Measurements from ENCODE around the gene EIPR1.

EIPR1 gene

DNA sequence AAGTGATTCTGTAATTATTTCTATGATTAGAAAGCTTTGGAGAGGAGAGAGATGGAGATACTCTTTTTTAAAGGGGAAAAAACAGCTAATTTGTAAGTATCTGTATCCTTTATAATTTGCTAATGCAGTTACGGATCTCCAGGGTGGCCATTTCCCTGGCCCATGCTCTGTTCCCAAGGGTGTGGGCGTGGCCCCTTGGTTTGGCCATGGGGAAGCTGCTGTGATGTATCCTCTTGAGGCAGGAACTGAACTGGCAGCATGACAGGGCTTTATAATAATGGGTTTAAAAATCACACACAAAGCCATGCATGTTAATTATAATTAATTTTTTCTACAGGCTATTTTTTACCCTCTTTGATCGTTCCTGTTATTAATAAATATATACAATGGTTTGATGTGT lies 28.9 kb upstream of the EIPR1 start:
- Histone ChIP-seq H3K27ac (no peak overlapping the region), H3K9me3 (no peaks in the 10 kb centered on the region), H3K4me3 (ENCODE audit: low read depth in 1 of 2, low read length in 1 of 2) (no peak overlapping the region), H3K4me1 (ENCODE audit: control insufficient read depth in 1 of 2, insufficient read depth in 1 of 2, low read depth in 1 of 2, low read length in 1 of 2) (no peaks in the 10 kb centered on the region), H3K36me3 (peaks cover 27% of the 10 kb centered on the region), H3K27me3 (no peaks in the 10 kb centered on the region)
- TF ChIP-seq, protein P1, sequence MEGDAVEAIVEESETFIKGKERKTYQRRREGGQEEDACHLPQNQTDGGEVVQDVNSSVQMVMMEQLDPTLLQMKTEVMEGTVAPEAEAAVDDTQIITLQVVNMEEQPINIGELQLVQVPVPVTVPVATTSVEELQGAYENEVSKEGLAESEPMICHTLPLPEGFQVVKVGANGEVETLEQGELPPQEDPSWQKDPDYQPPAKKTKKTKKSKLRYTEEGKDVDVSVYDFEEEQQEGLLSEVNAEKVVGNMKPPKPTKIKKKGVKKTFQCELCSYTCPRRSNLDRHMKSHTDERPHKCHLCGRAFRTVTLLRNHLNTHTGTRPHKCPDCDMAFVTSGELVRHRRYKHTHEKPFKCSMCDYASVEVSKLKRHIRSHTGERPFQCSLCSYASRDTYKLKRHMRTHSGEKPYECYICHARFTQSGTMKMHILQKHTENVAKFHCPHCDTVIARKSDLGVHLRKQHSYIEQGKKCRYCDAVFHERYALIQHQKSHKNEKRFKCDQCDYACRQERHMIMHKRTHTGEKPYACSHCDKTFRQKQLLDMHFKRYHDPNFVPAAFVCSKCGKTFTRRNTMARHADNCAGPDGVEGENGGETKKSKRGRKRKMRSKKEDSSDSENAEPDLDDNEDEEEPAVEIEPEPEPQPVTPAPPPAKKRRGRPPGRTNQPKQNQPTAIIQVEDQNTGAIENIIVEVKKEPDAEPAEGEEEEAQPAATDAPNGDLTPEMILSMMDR (IDR thresholded peaks at IDR 0.05): no peak

DNA sequence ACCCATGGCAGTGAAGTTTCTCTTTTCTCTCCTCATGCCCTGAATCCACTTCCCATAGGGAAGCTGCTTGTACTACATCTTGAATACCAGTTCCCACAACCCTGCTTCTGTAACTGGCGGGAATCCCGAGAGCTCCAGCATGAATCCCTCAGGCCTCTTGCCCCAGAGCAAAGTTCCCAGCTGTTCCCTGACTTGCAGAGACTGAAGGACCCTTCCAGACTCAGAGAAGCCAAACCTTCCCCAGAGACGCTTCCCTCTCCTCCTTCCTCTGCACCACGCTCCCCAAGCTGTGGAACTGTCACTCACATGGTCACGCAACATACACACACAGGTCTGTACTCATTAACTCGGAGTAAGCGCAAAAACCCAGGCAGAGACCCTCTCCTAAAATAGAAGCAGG lies 28.3 kb upstream of the EIPR1 start:
- TF ChIP-seq, protein P1 (IDR thresholded peaks at IDR 0.05): no peak
- Histone ChIP-seq H3K4me1 (ENCODE audit: control insufficient read depth in 1 of 2, insufficient read depth in 1 of 2, low read depth in 1 of 2, low read length in 1 of 2) (no peaks in the 10 kb centered on the region), H3K4me3 (ENCODE audit: low read depth in 1 of 2, low read length in 1 of 2) (no peak overlapping the region), H3K9me3 (no peaks in the 10 kb centered on the region), H3K27me3 (no peaks in the 10 kb centered on the region), H3K36me3 (peaks cover 33% of the 10 kb centered on the region), H3K27ac (no peak overlapping the region)

DNA sequence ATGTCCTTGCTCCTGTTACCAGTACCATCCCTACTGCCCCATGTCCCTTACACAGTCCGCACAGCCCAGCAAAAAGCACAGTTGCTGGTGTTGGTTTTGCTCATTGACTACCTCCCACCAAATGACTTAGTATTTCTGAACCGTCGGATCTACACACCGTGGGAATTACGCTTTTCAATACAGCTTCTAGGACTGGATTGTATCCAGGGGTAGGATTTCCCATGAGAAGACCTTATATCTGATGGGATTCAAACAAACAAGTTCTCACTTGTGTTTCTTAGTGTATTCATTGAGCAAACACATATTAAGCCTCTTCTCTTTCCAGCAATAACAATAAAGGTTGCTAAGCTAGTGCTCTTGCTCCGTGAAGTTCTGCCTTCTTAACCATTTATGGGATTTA lies 27.7 kb upstream of the EIPR1 start:
- H3K36me3 ChIP-seq: peaks cover 39% of the 10 kb centered on the region
- H3K27me3 ChIP-seq: no peaks in the 10 kb centered on the region
- H3K9me3 ChIP-seq: no peaks in the 10 kb centered on the region
- no peak overlapping the region for H3K4me3 ChIP-seq (ENCODE audit: low read depth in 1 of 2, low read length in 1 of 2)
- no peaks in the 10 kb centered on the region for H3K4me1 ChIP-seq (ENCODE audit: control insufficient read depth in 1 of 2, insufficient read depth in 1 of 2, low read depth in 1 of 2, low read length in 1 of 2)
- H3K27ac ChIP-seq: no peak overlapping the region
- TF ChIP-seq, protein P1 (IDR thresholded peaks at IDR 0.05): no peak

DNA sequence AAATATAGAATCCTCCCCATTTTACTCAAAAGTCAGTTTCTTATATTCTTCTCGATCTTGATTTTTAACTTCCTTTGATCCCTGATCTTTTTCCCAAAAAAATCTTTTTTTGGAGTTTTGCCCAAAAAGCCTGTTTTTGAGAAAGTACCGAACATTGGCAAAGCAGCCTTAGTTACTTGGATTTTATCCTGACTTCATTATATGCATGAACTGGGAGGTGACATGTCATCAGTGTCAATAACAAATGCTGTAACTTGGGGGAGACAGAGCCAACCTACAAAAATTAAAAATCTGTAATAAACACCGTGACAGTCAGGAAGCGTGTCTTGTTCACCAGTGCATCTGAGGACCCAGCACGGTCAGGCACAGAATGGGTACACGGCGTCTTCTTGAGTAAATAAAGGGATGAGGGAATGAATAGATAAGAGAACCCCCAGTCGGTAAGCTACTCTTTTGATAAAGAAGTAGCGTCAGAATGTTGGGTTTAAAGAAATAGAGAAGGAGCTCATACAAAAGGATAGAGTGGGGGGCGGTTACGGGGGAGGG lies 26.8 kb upstream of the EIPR1 start:
- no peaks in the 10 kb centered on the region for H3K27me3 ChIP-seq
- H3K36me3 ChIP-seq: peaks cover 40% of the 10 kb centered on the region
- TF ChIP-seq, protein P1 (IDR thresholded peaks at IDR 0.05): no peak
- no peak overlapping the region for H3K27ac ChIP-seq
- H3K4me1 ChIP-seq (ENCODE audit: control insufficient read depth in 1 of 2, insufficient read depth in 1 of 2, low read depth in 1 of 2, low read length in 1 of 2): no peaks in the 10 kb centered on the region
- H3K9me3 ChIP-seq: no peaks in the 10 kb centered on the region
- no peak overlapping the region for H3K4me3 ChIP-seq (ENCODE audit: low read depth in 1 of 2, low read length in 1 of 2)

DNA sequence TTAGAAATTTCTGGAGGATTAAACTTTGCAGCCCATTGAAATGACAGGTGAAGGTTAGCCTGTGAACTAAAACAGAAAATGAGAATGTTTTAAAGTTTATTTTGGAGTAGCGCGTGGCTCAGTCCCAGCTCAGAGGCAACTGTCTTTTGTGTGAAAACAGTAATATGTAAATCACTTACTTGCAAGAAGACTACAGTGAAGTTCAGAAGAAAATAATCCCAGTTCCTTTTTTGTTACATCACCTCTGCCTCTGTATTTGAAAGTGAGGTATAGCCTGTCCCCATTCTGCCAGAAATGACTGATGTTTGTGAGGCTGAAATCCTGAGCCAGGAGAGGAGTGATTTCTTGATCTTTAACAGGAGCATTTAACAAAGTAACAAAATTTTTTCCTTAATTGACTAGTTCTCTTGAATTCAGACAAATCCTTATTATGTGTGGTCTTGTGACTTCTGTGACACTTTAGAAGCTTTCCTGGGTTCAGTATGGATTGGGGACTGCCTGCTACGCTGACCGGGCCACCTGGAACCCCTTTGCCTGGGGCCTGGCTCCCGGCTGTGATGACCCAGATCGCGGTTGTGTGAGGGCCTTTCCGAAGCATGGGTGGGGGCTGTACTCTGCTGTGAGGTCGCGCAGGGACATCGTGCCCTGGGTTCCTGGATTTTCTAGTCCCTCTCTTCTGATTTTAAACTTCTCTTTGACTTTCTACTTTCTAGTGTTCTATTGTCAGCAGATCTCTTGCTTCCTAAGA lies 26.1 kb upstream of the EIPR1 start:
- TF ChIP-seq, protein P1 (IDR thresholded peaks at IDR 0.05): no peak
- H3K9me3 ChIP-seq: no peaks in the 10 kb centered on the region
- H3K27me3 ChIP-seq: no peaks in the 10 kb centered on the region
- no peak overlapping the region for H3K4me3 ChIP-seq (ENCODE audit: low read depth in 1 of 2, low read length in 1 of 2)
- H3K4me1 ChIP-seq (ENCODE audit: control insufficient read depth in 1 of 2, insufficient read depth in 1 of 2, low read depth in 1 of 2, low read length in 1 of 2): no peaks in the 10 kb centered on the region
- no peak overlapping the region for H3K27ac ChIP-seq
- peaks cover 42% of the 10 kb centered on the region for H3K36me3 ChIP-seq
